GM10248 (cell line): Measurements from ENCODE around the gene ISCA1.

ENCODE experiments used
- CTCF ChIA-PET: fragments of 300-600 bp; sonication (Branson Sonifier 250); formaldehyde crosslinking; extraction: SDS; loops from one replicate; lab custom pipeline; 2021; ENCODE audit warnings: antibody characterized with exemption; lab: Yijun Ruan, JAX
- POLR2A ChIA-PET: fragments of 350-650 bp; sonication (Branson Sonifier 250); formaldehyde crosslinking; extraction: SDS; loops from one replicate; lab custom pipeline; 2020; ENCODE audit warnings: antibody characterized with exemption; lab: Yijun Ruan, JAX
- DNase-seq: peaks from one replicate; pipeline ENCODE4 v3.0.0; 2012; ENCODE audit errors: extremely low spot score
- TF ChIP-seq, protein P1 (sequence below): IDR thresholded peaks from 2 replicates; pipeline ENCODE4 v1.5.1; 2012; ENCODE audit warnings: mild to moderate bottlenecking, low read depth; ENCODE audit errors: extremely low read depth, missing control alignments, control extremely low read depth

The ISCA1 gene

DNA sequence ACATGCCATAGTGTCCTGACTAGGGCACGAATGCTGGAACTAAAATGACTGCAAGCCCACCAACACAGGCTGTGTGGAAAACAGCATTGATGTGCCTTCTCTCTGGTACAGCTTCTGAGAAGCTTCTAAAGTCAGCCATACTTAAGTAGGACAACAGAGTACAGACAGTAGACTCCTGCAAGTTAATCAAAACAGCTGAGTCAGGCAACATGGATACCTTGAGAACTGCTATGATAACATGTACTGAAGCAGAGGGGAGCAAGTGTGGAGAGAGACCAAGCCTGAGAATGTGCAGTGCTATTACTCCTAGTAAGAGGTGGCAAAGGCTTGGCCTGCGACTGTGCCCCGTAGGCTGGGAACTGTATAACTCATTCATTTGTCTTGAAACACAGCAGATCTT, 2.5 kb downstream of the ISCA1 start:
- CTCF ChIA-PET = no interaction called here
- POLR2A ChIA-PET = no interaction called here
- TF ChIP-seq, protein P1, sequence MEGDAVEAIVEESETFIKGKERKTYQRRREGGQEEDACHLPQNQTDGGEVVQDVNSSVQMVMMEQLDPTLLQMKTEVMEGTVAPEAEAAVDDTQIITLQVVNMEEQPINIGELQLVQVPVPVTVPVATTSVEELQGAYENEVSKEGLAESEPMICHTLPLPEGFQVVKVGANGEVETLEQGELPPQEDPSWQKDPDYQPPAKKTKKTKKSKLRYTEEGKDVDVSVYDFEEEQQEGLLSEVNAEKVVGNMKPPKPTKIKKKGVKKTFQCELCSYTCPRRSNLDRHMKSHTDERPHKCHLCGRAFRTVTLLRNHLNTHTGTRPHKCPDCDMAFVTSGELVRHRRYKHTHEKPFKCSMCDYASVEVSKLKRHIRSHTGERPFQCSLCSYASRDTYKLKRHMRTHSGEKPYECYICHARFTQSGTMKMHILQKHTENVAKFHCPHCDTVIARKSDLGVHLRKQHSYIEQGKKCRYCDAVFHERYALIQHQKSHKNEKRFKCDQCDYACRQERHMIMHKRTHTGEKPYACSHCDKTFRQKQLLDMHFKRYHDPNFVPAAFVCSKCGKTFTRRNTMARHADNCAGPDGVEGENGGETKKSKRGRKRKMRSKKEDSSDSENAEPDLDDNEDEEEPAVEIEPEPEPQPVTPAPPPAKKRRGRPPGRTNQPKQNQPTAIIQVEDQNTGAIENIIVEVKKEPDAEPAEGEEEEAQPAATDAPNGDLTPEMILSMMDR = no peak
- DNase-seq = no peak

DNA sequence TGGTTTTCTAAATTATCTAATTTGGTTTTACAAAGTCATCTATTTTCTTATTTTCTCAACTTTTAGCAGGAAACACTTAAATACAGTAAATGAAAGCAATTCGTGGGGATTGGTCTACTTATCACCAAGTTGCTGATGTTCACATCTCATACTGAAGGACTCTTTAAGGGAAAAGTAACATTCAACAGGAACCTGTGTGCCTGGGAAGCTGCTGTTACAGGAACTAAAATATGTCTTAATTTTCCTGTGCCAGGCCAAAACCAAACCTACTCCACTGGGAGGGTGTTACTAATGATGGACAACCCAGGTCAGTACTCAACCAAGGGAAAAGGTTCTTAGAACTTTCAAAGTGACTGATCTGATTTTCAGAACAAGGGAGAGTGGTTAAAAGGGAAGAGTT, 5.3 kb downstream of the ISCA1 start:
- TF ChIP-seq, protein P1 = no peak
- ChIA-PET CTCF (interaction anchor here (1.0 to 2.2 kb wide), 5 partner anchors 14 to 77 kb away, joined by 3 to 6 read pairs (median 3); no protein-coding TSS in a partner anchor), POLR2A (no interaction called here)
- no peak for DNase-seq

DNA sequence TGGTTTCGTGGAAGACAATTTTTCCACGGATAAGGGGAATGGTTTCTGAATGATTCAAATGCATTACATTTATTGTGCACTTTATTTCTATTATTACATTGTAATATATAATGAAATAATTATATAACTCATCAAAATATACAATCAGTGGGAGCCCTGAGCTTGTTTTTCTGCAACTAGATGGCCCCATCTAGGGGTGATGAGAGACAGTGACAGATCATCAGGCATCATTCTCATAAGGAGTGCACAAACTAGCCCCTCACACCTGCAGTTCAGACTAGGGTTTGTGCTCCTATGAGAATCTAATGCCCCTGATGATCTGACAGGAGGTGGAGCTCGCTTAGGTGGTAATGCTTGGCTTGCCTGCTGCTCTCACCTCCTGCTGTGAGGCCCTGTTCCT, 6.4 kb downstream of the ISCA1 start:
- DNase-seq = no peak
- ChIA-PET CTCF (interaction anchor here (0.9 to 2.2 kb wide), 10 partner anchors 12 to 456 kb away, joined by 3 to 6 read pairs (median 4); partner anchors contain the start of gene C9orf153), POLR2A (no interaction called here)
- TF ChIP-seq, protein P1 = no peak

DNA sequence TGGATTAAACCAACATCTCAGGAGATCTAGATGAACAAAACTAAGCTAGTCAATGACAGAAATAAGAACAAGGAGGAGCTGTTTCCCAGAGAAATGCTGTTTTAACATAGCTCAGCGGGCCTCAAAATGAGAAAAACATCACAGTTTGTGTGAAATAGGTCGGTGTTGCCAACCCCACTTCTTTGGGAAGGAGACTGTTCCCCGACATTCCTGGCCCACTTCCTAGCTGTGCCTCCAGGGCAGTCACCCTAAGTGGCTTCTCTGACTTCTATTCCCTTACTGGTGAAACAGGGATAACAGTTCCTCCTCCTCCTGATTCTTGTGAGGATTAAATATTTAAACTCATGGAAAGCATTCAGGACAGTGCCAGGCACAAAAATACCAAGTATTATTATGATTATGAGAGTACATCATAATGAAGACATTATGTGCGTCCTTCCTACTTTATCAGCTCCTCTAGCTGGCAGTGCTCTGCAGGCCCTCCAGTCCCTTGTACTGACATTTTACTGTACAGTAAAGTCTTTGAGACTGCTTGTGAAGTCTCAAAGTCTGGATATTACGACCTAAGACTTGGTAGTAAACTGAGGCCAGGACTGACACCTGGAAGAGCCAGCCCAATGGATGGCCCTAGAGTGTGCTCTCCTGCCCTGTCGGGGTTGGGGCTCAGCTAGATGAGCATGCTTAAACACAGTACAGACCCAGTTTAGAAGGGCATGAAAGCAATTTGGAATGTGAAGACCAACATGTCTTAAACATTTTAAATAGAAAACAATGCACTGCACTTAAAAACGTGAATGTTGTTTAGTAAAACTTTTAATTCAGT, 7.3 kb downstream of the ISCA1 start:
- no peak for DNase-seq
- POLR2A ChIA-PET = no interaction called here
- CTCF ChIA-PET = interaction anchor here (0.8 to 1.8 kb wide), 9 partner anchors 11 to 455 kb away, joined by 3 to 5 read pairs (median 4); partner anchors contain the start of gene C9orf153
- TF ChIP-seq, protein P1 = no peak

DNA sequence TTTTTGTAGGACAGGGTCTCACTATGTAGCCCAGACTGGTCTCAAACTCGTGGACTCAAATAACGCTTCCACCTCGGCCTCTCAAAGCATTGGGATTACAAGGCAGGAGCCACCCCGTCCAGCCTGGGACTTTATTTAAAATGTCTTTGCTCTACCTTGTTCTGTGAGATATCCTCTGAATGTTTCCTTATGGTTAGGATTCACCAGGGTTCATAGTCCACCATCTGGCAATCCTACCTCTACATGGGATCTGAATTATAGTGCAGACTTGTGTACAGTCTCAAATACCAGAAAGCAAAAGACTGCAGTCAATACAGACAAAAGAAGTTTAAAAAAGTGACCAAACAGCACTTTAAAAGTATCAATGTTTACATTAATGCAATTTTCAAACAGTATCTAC, 10.1 kb downstream of the ISCA1 start:
- POLR2A ChIA-PET = no interaction called here
- TF ChIP-seq, protein P1 = no peak
- CTCF ChIA-PET = no interaction called here
- DNase-seq = no peak

DNA sequence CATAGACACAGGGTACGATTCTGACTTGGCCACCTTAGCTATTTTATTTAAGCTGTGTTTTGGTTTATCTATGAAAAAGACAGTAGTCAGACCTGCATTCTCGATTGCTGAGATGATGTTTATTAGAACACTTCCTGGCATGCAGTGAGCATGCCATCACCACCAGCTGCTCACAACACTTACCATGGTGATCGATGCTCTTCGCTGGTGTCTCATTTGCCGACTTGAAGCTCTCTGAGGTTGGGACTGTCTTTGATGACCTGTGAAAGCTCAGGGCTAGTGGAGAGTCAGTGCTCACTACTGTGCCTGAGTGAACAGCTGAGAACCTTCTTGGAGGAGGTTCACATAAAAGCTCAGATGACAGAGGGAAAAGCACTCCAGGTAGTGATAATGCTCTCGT, 18.5 kb downstream of the ISCA1 start:
- TF ChIP-seq, protein P1 = no peak
- CTCF ChIA-PET = interaction anchor here (1.2 to 2.0 kb wide), 6 partner anchors 8 to 76 kb away, joined by 3 to 6 read pairs (median 4); no protein-coding TSS in a partner anchor
- POLR2A ChIA-PET = no interaction called here
- DNase-seq = no peak
